ENCODE data around the gene LUC7L.
"Not testable (repeated sequence)": the region's sequence is repeated elsewhere in the genome, so short reads cannot be mapped to it uniquely, and the experiment has no call there.

LUC7L gene

GRCh38 chr16:164827-165538 lies 64.3 kb downstream of the LUC7L start:
- DNase-seq (ENCODE audit: low spot score), result no peak

- not testable (repeated sequence) for DNase-seq (ENCODE audit: low spot score)
Measured at GRCh38 chr16:164134-164823, 65.0 kb downstream of the LUC7L start.

GRCh38 chr16:163696-164095 lies 65.6 kb downstream of the LUC7L start:
- DNase-seq (ENCODE audit: low spot score), result not testable (repeated sequence)

- not testable (repeated sequence) for DNase-seq (ENCODE audit: low spot score)
Measured at GRCh38 chr16:163139-163538, 66.1 kb downstream of the LUC7L start.

- no peak for DNase-seq (ENCODE audit: low spot score)
Measured at GRCh38 chr16:162271-162991, 66.8 kb downstream of the LUC7L start.

- no peak for DNase-seq (ENCODE audit: low spot score)
Measured at GRCh38 chr16:160691-161190, 68.5 kb downstream of the LUC7L start.

GRCh38 chr16:160242-160641 lies 69.0 kb downstream of the LUC7L start:
- DNase-seq (ENCODE audit: low spot score), result not testable (repeated sequence)

GRCh38 chr16:159136-159849 lies 70.0 kb downstream of the LUC7L start:
- DNase-seq (ENCODE audit: low spot score), result no peak

- DNase-seq (ENCODE audit: low spot score), result no peak
Measured at GRCh38 chr16:155031-155398, 74.2 kb downstream of the LUC7L start.

GRCh38 chr16:154217-155030 lies 74.8 kb downstream of the LUC7L start:
- no peak for DNase-seq (ENCODE audit: low spot score)

- not testable (repeated sequence) for DNase-seq (ENCODE audit: low spot score)
Measured at GRCh38 chr16:153550-154216, 75.6 kb downstream of the LUC7L start.

GRCh38 chr16:153129-153521 lies 76.1 kb downstream of the LUC7L start:
- not testable (repeated sequence) for DNase-seq (ENCODE audit: low spot score)

- DNase-seq (ENCODE audit: low spot score), result no peak
Measured at GRCh38 chr16:152141-153128, 76.8 kb downstream of the LUC7L start, which contains the start of gene HBZ. Gene HBZ (plus strand): TSS chr16:152644. CDS start chr16:152910, 266 bp downstream.

GRCh38 chr16:149024-149660 lies 80.1 kb downstream of the LUC7L start:
- no peak for DNase-seq (ENCODE audit: low spot score)

GRCh38 chr16:146646-147045 lies 82.6 kb downstream of the LUC7L start:
- no peak for DNase-seq (ENCODE audit: low spot score)

- DNase-seq (ENCODE audit: low spot score), result no peak
Measured at GRCh38 chr16:144797-145252, 84.4 kb downstream of the LUC7L start.

- DNase-seq (ENCODE audit: low spot score), result no peak
Measured at GRCh38 chr16:143456-143855, 85.8 kb downstream of the LUC7L start.

GRCh38 chr16:143047-143446 lies 86.2 kb downstream of the LUC7L start:
- no peak for DNase-seq (ENCODE audit: low spot score)
